H9 (cell line): ENCODE results near the gene DSCAM. TPM values are rescaled to one million over a fixed set of nuclear protein-coding genes. Genes with fewer than 3 reads are reported as not detected.

ENCODE experiments used
- DNase-seq: peaks from one replicate; pipeline ENCODE4 v3.0.0-alpha.2; 2017
- H2AFZ ChIP-seq: one replicate; pipeline ENCODE4 v1.6.1; 2013; ENCODE audit warnings: mild to moderate bottlenecking, low read length, control low read depth, moderate library complexity
- H2AK5ac ChIP-seq: 2 replicates; pipeline ENCODE4 v1.6.1; 2013; ENCODE audit warnings: low read length, control low read depth, mixed read lengths; ENCODE audit not compliant: insufficient read length
- H2BK120ac ChIP-seq: one replicate; pipeline ENCODE4 v1.6.1; 2013; ENCODE audit warnings: low read depth, mild to moderate bottlenecking, low read length, control low read depth, inconsistent platforms; ENCODE audit not compliant: poor library complexity, severe bottlenecking
- H2BK12ac ChIP-seq: 2 replicates; pipeline ENCODE4 v1.6.1; 2013; ENCODE audit warnings: low read length, control low read depth, mixed read lengths, low read depth; ENCODE audit not compliant: insufficient read length
- H2BK15ac ChIP-seq: 2 replicates; pipeline ENCODE4 v1.6.1; 2013; ENCODE audit warnings: low read depth, low read length, control low read depth
- H2BK20ac ChIP-seq: one replicate; pipeline ENCODE4 v1.6.1; 2013; ENCODE audit warnings: low read depth, mild to moderate bottlenecking, low read length, control low read depth, inconsistent platforms; ENCODE audit not compliant: poor library complexity, severe bottlenecking
- H2BK5ac ChIP-seq: 2 replicates; pipeline ENCODE4 v1.6.1; 2013; ENCODE audit warnings: low read length, control low read depth, mixed read lengths; ENCODE audit not compliant: insufficient read length
- H3K14ac ChIP-seq: 2 replicates; pipeline ENCODE4 v1.6.1; 2013; ENCODE audit warnings: low read length, control low read depth; ENCODE audit not compliant: insufficient read depth
- H3K18ac ChIP-seq: 2 replicates; pipeline ENCODE4 v1.6.1; 2013; ENCODE audit warnings: low read depth, mild to moderate bottlenecking, mixed read lengths, low read length, control low read depth; ENCODE audit not compliant: insufficient read length
- H3K23ac ChIP-seq: 2 replicates; pipeline ENCODE4 v1.6.1; 2013; ENCODE audit warnings: low read length, control low read depth, mixed read lengths, low read depth; ENCODE audit not compliant: insufficient read length
- H3K23me2 ChIP-seq: 2 replicates; pipeline ENCODE4 v1.6.1; 2013; ENCODE audit warnings: low read depth, mild to moderate bottlenecking, mixed read lengths, low read length, control low read depth; ENCODE audit not compliant: insufficient read length, poor library complexity, severe bottlenecking
- H3K27ac ChIP-seq: 2 replicates; pipeline ENCODE4 v1.5.1; 2013; ENCODE audit warnings: low read length, control low read depth, mixed read lengths, low read depth; ENCODE audit not compliant: insufficient read length
- H3K27me3 ChIP-seq: 2 replicates; pipeline ENCODE4 v1.6.1; 2013; ENCODE audit warnings: low read length, control low read depth, inconsistent platforms; ENCODE audit not compliant: insufficient read depth
- H3K4ac ChIP-seq: 2 replicates; pipeline ENCODE4 v1.6.1; 2013; ENCODE audit warnings: low read depth, mild to moderate bottlenecking, control low read depth, inconsistent platforms, low read length, moderate library complexity
- H3K4me1 ChIP-seq: 2 replicates; pipeline ENCODE4 v1.6.1; 2013; ENCODE audit warnings: low read length, control low read depth, inconsistent platforms; ENCODE audit not compliant: insufficient read depth
- H3K4me2 ChIP-seq: 2 replicates; pipeline ENCODE4 v1.6.1; 2013; ENCODE audit warnings: low read length, control low read depth, mixed read lengths; ENCODE audit not compliant: insufficient read length, insufficient read depth
- H3K56ac ChIP-seq: 2 replicates; pipeline ENCODE4 v1.6.1; 2013; ENCODE audit warnings: low read depth, mild to moderate bottlenecking, mixed read lengths, low read length, control low read depth; ENCODE audit not compliant: insufficient read length
- H3K79me1 ChIP-seq: 2 replicates; pipeline ENCODE4 v1.6.1; 2013; ENCODE audit warnings: low read depth, mild to moderate bottlenecking, moderate library complexity, low read length, control low read depth, inconsistent platforms; ENCODE audit not compliant: insufficient read depth, poor library complexity, severe bottlenecking
- H3K79me2 ChIP-seq: 2 replicates; pipeline ENCODE4 v1.6.1; 2013; ENCODE audit warnings: low read length, control low read depth, inconsistent platforms; ENCODE audit not compliant: insufficient read depth
- H3K9ac ChIP-seq: 2 replicates; pipeline ENCODE4 v1.6.1; 2013; ENCODE audit warnings: low read length, control low read depth, mixed read lengths; ENCODE audit not compliant: insufficient read length; ENCODE audit errors: extremely low read depth
- H3K9me3 ChIP-seq: one replicate; pipeline ENCODE4 v1.6.1; 2013; ENCODE audit warnings: low read depth, low read length, inconsistent platforms; ENCODE audit not compliant: control insufficient read depth
- H3T11ph ChIP-seq: one replicate; pipeline ENCODE4 v1.6.1; 2013; ENCODE audit warnings: mild to moderate bottlenecking, low read length, control low read depth, inconsistent platforms
- H4K20me1 ChIP-seq: one replicate; pipeline ENCODE4 v1.6.1; 2013; ENCODE audit not compliant: control insufficient read depth, insufficient read length, insufficient read depth
- H4K5ac ChIP-seq: 2 replicates; pipeline ENCODE4 v1.6.1; 2013; ENCODE audit warnings: low read depth, mild to moderate bottlenecking, mixed read lengths, low read length, control low read depth; ENCODE audit not compliant: insufficient read length
- H4K8ac ChIP-seq: replicated peaks from 2 replicates; pipeline ENCODE4 v1.6.1; 2013; ENCODE audit warnings: low read length, control low read depth, mixed read lengths, low read depth; ENCODE audit not compliant: insufficient read length
- H4K91ac ChIP-seq: 2 replicates; pipeline ENCODE4 v1.6.1; 2013; ENCODE audit warnings: low read depth, mild to moderate bottlenecking, moderate library complexity, mixed read lengths, low read length, control low read depth; ENCODE audit not compliant: insufficient read length
- H3K27ac Mint-ChIP-seq, 3 experiments: 2 replicates in 2 of 3; 3 replicates in 1 of 3; pipeline ENCODE4 v1.8.0; 2020 to 2021; ENCODE audit warnings: mixed read lengths in 3 of 3, mild to moderate bottlenecking in 1 of 3, moderate library complexity in 1 of 3
- H3K27me3 Mint-ChIP-seq: 2 replicates; pipeline ENCODE4 v1.8.0; 2021; ENCODE audit warnings: low read depth, mild to moderate bottlenecking, moderate library complexity, mixed read lengths
- H3K36me3 Mint-ChIP-seq, 3 experiments: 2 replicates in 2 of 3; 3 replicates in 1 of 3; pipeline ENCODE4 v1.8.0; 2020 to 2021; ENCODE audit warnings: low read depth in 3 of 3, mixed read lengths in 3 of 3; ENCODE audit not compliant: insufficient read depth in 1 of 3
- H3K4me1 Mint-ChIP-seq, 2 experiments: 2 replicates each; pipeline ENCODE4 v1.8.0; 2020; ENCODE audit warnings: mixed read lengths in 2 of 2
- H3K4me3 Mint-ChIP-seq, 2 experiments: 2 replicates in 1 of 2; 3 replicates in 1 of 2; pipeline ENCODE4 v1.8.0; 2020 to 2021; ENCODE audit warnings: mild to moderate bottlenecking in 2 of 2, mixed read lengths in 2 of 2, moderate library complexity in 1 of 2
- H3K9me3 Mint-ChIP-seq, 2 experiments: 2 replicates in 1 of 2; 3 replicates in 1 of 2; pipeline ENCODE4 v1.8.0; 2020; ENCODE audit warnings: mild to moderate bottlenecking in 2 of 2, mixed read lengths in 2 of 2, moderate library complexity in 1 of 2
- WGBS: extraction: QIAGEN DNeasy Blood & Tissue Kit; methylation state at CpG from one replicate; pipeline ENCODE4 v1.1.7; 2013; ENCODE audit warnings: missing lambda C conversion rate, low lambda C conversion rate, mixed read lengths; ENCODE audit not compliant: insufficient read length; ENCODE audit errors: extremely low coverage; 5-methylcytosine and 5-hydroxymethylcytosine counted together
- total RNA-seq: library from RNA; stranded (reverse); gene quantifications from 2 replicates; pipeline ENCODE4 v1.2.1, GENCODE V29; 2021
- TF ChIP-seq, protein P1 (sequence below): fragments of 200-600 bp; sonication (generic); conservative IDR thresholded peaks from 3 replicates; pipeline ENCODE4 v1.8.0; 2021; ENCODE audit warnings: antibody characterized with exemption, mild to moderate bottlenecking

Gene DSCAM
- total RNA-seq, 1 experiment from 2014 or later = 0.17 TPM

DNA sequence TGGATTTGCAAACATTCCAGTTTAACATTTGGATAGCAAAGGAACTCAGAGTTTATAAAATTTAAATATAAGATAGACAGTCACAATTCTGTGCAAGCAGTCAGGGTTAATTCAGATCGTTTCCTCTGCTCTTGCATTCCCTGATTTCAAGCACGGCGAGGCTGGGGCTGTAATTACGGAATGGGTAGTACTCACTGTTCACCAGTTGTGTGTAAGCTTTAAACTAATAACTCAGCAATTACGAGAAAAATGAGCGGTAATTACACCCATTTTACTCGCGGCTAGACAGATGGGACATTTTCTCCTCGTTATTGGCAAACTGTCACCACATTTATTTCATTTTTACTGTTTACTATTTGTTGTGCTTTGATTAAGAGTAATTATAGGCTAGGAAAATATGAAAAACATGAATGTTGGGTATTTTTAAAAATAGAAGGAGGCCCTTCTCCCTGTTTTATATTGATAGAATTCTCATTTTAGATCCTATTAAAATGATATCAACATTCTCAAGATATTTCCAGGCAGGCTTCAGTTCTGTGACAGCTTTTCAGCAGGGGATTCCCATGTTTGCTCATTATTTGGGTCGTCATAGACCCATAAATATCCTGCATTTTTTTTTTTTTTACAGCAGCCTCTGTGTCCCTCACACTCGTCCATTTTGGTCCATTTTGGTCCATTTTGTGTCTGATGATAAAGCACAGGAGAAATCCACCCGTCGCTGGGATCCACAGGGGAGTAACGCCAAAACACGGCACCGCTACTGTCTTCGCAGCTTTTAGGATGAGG is 208.3 kb downstream of the DSCAM start:
- no peak overlapping the region for H3T11ph ChIP-seq
- WGBS = no CpG with 5 or more reads among the region's 17 CpGs
- H3K18ac ChIP-seq = no peak overlapping the region
- no peaks in the 10 kb centered on the region for H3K36me3 Mint-ChIP-seq
- no peaks in the 10 kb centered on the region for H3K79me2 ChIP-seq
- H3K9me3 Mint-ChIP-seq = peaks cover 0 to under 1% of the 10 kb centered on the region in 2 experiments; a peak in 1 of 5 replicates
- no peak overlapping the region for H2AFZ ChIP-seq
- peaks cover 1% of the 10 kb centered on the region; the same call in 1 of the 2 replicates for H3K27me3 Mint-ChIP-seq
- no peak overlapping the region for H3K27ac Mint-ChIP-seq
- H2BK120ac ChIP-seq = no peak overlapping the region
- H3K23me2 ChIP-seq = no peaks in the 10 kb centered on the region
- H2BK15ac ChIP-seq = no peak overlapping the region
- H3K56ac ChIP-seq = no peak overlapping the region
- no peak overlapping the region for H4K5ac ChIP-seq
- H4K91ac ChIP-seq = no peak overlapping the region
- H3K27me3 ChIP-seq = no peaks in the 10 kb centered on the region
- no peak overlapping the region for H3K27ac ChIP-seq
- 0 out of 4 replicates have a peak, but pooled peaks cover 0 to 2% of the 10 kb centered on the region in 2 experiments for H3K4me1 Mint-ChIP-seq
- no peaks in the 10 kb centered on the region for H3K9me3 ChIP-seq
- no peak overlapping the region for H2AK5ac ChIP-seq
- DNase-seq = no peak
- H2BK12ac ChIP-seq = no peak overlapping the region
- H3K79me1 ChIP-seq = no peaks in the 10 kb centered on the region
- no peak overlapping the region for H3K9ac ChIP-seq
- H2BK20ac ChIP-seq = no peak overlapping the region
- H3K23ac ChIP-seq = no peak overlapping the region
- no peak overlapping the region for H4K8ac ChIP-seq
- H4K20me1 ChIP-seq = no peaks in the 10 kb centered on the region
- H3K4me3 Mint-ChIP-seq = no peak overlapping the region
- no peak overlapping the region for H2BK5ac ChIP-seq
- no peak overlapping the region for H3K4ac ChIP-seq
- TF ChIP-seq, protein P1, sequence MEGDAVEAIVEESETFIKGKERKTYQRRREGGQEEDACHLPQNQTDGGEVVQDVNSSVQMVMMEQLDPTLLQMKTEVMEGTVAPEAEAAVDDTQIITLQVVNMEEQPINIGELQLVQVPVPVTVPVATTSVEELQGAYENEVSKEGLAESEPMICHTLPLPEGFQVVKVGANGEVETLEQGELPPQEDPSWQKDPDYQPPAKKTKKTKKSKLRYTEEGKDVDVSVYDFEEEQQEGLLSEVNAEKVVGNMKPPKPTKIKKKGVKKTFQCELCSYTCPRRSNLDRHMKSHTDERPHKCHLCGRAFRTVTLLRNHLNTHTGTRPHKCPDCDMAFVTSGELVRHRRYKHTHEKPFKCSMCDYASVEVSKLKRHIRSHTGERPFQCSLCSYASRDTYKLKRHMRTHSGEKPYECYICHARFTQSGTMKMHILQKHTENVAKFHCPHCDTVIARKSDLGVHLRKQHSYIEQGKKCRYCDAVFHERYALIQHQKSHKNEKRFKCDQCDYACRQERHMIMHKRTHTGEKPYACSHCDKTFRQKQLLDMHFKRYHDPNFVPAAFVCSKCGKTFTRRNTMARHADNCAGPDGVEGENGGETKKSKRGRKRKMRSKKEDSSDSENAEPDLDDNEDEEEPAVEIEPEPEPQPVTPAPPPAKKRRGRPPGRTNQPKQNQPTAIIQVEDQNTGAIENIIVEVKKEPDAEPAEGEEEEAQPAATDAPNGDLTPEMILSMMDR = no peak
- H3K4me2 ChIP-seq = no peak overlapping the region
- H3K4me1 ChIP-seq = no peaks in the 10 kb centered on the region
- no peak overlapping the region for H3K14ac ChIP-seq
